AG04449 (cell line): ENCODE data around the gene CTNNBL1.

ENCODE experiments used
- CTCF ChIA-PET: fragments of 350-600 bp; formaldehyde crosslinking; extraction: SDS; loops from one replicate; lab custom pipeline; 2021; ENCODE audit warnings: antibody characterized with exemption; lab: Yijun Ruan, JAX
- POLR2A ChIA-PET: fragments of 400-600, 350-600 bp; formaldehyde crosslinking; extraction: SDS; loops from one replicate; lab custom pipeline; 2020; ENCODE audit warnings: antibody characterized with exemption, inconsistent platforms; lab: Yijun Ruan, JAX
- DNase-seq: peaks from one replicate; pipeline ENCODE4 v3.0.0-alpha.2; 2010; ENCODE audit warnings: low read depth, low spot score
- H3K4me3 ChIP-seq: 2 replicates; pipeline ENCODE4 v1.5.1; 2011; ENCODE audit warnings: low read depth, mild to moderate bottlenecking, control low read depth, low read length
- CTCF ChIP-seq: IDR thresholded peaks from one replicate; pipeline ENCODE4 v1.5.1; 2011; ENCODE audit warnings: mild to moderate bottlenecking, moderate library complexity, low read length, control low read depth, inconsistent platforms; ENCODE audit not compliant: insufficient read depth; ENCODE audit errors: missing control alignments

Gene CTNNBL1

DNA sequence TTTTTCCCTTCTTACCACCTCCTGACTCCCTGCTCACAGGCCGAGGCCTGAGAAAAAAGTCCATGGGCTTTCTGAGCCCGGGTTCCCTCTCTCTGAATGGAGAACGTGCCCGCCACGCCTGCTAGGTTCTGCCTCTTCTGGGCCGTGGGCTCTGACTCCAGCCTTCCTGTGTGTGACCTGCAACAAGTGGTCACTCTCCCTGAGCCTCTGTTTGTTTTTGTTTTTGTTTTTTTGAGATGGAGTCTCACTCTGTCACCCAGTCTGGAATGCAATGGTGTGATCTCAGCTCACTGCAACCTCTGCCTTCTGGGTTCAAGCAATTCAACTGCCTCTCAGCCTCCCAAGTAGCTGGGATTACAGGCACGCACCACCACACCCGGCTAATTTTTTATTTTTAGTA is 191.2 kb downstream of the CTNNBL1 start:
- ChIA-PET POLR2A (no interaction called here), CTCF (no interaction called here)
- TF ChIP-seq CTCF, result no peak
- no peak overlapping the region for H3K4me3 ChIP-seq
- no peak for DNase-seq

GRCh38 chr20:37885593-37886503 is 192.0 kb downstream of the CTNNBL1 start:
- POLR2A ChIA-PET, result no interaction called here
- no peak for DNase-seq
- TF ChIP-seq CTCF, result no peak
- no peak overlapping the region for H3K4me3 ChIP-seq
- CTCF ChIA-PET, result no interaction called here

- no peak for TF ChIP-seq CTCF
- CTCF ChIA-PET, result no interaction called here
Observed at GRCh38 chr20:37886851-37887297, 193.0 kb downstream of the CTNNBL1 start.

GRCh38 chr20:37888641-37889040 is 194.8 kb downstream of the CTNNBL1 start:
- H3K4me3 ChIP-seq, result no peak overlapping the region
- DNase-seq, result no peak
- ChIA-PET CTCF (no interaction called here), POLR2A (no interaction called here)
- TF ChIP-seq CTCF, result no peak

More at GRCh38 chr20:37886851-37887297, 193.0 kb downstream of the CTNNBL1 start:
- no peak overlapping the region for H3K4me3 ChIP-seq
- DNase-seq, result no peak
- POLR2A ChIA-PET, result no interaction called here

GRCh38 chr20:37890108-37890507 is 196.3 kb downstream of the CTNNBL1 start:
- no peak overlapping the region for H3K4me3 ChIP-seq
- no peak for TF ChIP-seq CTCF
- DNase-seq, result no peak
- POLR2A ChIA-PET, result no interaction called here
- CTCF ChIA-PET, result interaction anchor here (1.5 kb wide), 1 partner anchor 10 kb away, joined by 5 read pairs; no protein-coding TSS in a partner anchor

GRCh38 chr20:37890643-37891042 is 196.8 kb downstream of the CTNNBL1 start:
- POLR2A ChIA-PET, result no interaction called here
- DNase-seq, result no peak
- CTCF ChIA-PET, result no interaction called here
- no peak for TF ChIP-seq CTCF
- H3K4me3 ChIP-seq, result no peak overlapping the region
